ENCODE data around the gene IREB2.
A peak's percentile ranks its signal among the peaks of the same experiment; 100 is the strongest.

The IREB2 gene

DNA sequence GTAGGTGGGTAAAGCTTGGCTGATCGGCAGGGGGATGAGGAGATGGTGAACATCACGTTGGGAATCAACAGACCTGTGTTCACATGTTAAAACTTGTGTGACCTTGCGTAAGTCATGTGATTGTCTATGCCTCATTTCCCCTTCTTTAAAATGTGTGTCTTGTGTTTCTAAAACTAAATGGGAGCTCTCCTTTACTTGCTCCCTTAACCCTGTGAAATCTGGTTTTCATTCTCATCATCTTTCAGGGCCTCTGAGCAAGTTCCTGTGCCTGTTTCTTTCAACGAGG, 29.7 kb upstream of the IREB2 start:
- Histone ChIP-seq H3K27ac (no peak overlapping the region), H3K4me3 (ENCODE audit: low read depth, low read length) (no peak overlapping the region), H3K27me3 (replicated peaks) (no peaks in the 10 kb centered on the region), H3K36me3 (replicated peaks) (no peaks in the 10 kb centered on the region)
- DNase-seq = no peak
- in situ Hi-C loops (cut with HindIII; ENCODE audit: low pct_ligation_motif_present, low sequenced_read_pairs) = no loop called here
- TF ChIP-seq, protein P1, sequence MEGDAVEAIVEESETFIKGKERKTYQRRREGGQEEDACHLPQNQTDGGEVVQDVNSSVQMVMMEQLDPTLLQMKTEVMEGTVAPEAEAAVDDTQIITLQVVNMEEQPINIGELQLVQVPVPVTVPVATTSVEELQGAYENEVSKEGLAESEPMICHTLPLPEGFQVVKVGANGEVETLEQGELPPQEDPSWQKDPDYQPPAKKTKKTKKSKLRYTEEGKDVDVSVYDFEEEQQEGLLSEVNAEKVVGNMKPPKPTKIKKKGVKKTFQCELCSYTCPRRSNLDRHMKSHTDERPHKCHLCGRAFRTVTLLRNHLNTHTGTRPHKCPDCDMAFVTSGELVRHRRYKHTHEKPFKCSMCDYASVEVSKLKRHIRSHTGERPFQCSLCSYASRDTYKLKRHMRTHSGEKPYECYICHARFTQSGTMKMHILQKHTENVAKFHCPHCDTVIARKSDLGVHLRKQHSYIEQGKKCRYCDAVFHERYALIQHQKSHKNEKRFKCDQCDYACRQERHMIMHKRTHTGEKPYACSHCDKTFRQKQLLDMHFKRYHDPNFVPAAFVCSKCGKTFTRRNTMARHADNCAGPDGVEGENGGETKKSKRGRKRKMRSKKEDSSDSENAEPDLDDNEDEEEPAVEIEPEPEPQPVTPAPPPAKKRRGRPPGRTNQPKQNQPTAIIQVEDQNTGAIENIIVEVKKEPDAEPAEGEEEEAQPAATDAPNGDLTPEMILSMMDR (IDR thresholded peaks at IDR 0.05; ENCODE audit: low read depth, low read length, missing control alignments) = no peak

DNA sequence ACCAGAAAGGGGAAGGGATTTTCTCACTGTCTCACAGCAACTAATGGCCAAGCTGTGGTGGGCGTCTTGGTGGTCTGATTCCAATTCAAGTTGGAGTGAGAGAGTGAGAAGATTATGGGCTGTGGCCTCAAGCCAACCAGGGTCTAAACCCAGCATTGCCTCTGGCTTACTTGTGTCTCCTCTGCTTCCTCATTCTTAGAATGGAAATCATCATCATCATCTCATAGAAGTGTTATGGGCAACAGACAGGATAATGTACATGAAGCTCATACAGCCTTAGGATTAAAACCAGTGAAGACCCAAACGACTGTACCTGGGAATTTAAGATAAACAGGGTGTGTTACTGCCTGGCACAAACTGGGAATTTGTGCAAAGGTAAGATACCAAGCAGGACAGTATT, 29.1 kb upstream of the IREB2 start:
- in situ Hi-C loops (cut with HindIII; ENCODE audit: low pct_ligation_motif_present, low sequenced_read_pairs) = no loop called here
- H3K27ac ChIP-seq = no peak overlapping the region

DNA sequence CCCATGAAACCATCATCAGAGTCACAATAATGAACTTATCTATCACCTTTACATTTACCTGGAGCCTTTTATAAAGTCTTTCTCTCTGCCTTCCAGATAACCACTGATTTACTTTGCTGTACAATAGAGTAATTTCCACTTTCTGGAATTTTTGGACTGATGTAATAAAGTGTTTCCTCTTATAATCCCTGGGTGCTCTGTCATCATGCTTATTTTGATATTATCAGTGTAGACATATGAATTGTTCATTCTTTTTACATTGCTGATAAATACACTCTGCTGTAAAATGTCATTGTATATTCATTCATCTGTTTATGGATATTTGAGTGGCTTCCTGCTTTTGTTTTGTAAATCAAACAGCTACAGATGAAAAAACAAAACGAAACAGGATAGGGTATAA, 27.0 kb upstream of the IREB2 start:
- no peak for DNase-seq
- TF ChIP-seq, protein P1 (IDR thresholded peaks at IDR 0.05; ENCODE audit: low read depth, low read length, missing control alignments) = no peak
- Histone ChIP-seq H3K4me3 (ENCODE audit: low read depth, low read length) (no peak overlapping the region), H3K36me3 (replicated peaks) (no peaks in the 10 kb centered on the region), H3K27me3 (replicated peaks) (no peaks in the 10 kb centered on the region), H3K27ac (no peak overlapping the region)
- in situ Hi-C loops (cut with HindIII; ENCODE audit: low pct_ligation_motif_present, low sequenced_read_pairs) = no loop called here

More for the DNA sequence above, 29.1 kb upstream of the IREB2 start:
- H3K27me3 ChIP-seq (replicated peaks) = no peaks in the 10 kb centered on the region
- H3K4me3 ChIP-seq (ENCODE audit: low read depth, low read length) = no peak overlapping the region
- no peak for DNase-seq
- no peaks in the 10 kb centered on the region for H3K36me3 ChIP-seq (replicated peaks)
- TF ChIP-seq, protein P1 (IDR thresholded peaks at IDR 0.05; ENCODE audit: low read depth, low read length, missing control alignments) = no peak

DNA sequence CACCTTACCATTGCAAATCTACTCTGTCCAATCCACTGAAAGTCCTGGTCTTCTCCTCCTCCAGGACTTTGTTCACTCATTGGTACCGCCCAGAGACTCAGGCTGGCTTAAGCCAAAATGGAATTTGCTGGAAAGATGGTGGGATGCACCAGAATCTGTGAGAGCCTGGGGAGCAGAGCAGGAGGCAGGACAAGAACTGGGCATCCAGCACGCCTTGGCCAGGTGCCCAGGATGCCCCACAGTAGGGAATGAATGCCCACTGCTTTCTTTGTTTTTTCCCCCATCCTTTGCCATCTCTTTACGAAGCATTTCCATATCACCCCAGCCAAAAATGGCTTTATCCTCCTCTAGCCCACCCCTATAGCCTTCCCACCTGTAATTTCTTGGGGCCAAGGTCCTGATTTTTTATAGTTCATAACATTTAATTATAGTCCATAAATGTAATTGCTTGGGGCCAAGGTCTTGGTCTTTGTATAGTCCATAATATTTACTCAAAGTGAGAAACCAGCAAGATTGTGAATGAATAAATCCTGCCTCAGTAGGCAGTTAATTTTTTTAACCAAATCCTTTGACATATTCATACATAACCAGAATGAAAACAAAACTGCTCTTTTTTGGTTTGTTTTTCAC, 23.3 kb upstream of the IREB2 start:
- H3K36me3 ChIP-seq (replicated peaks) = no peaks in the 10 kb centered on the region
- H3K27ac ChIP-seq = no peak overlapping the region
- TF ChIP-seq, protein P1 (IDR thresholded peaks at IDR 0.05; ENCODE audit: low read depth, low read length, missing control alignments) = no peak
- no peaks in the 10 kb centered on the region for H3K27me3 ChIP-seq (replicated peaks)
- DNase-seq = no peak
- no peak overlapping the region for H3K4me3 ChIP-seq (ENCODE audit: low read depth, low read length)
- in situ Hi-C loops (cut with HindIII; ENCODE audit: low pct_ligation_motif_present, low sequenced_read_pairs) = no loop called here

DNA sequence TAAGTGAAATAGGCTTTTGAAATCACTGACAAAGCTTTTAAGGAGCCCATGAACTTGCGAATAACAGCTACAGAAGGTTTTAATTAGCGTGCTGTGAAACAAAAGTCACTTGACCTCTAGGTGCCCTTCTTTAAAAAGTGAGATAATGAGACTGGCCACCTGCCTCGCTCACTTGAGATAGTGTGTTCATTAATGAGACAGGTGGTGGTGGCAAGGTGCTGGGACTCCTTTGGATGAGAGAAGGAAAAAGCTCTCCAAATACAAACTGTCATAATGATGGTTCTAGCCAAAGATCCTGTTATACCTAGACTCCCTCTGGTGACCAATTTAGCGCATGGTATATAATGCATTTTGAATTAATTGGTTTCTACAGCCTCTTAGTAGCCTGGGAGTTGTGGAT, 22.7 kb upstream of the IREB2 start:
- no peaks in the 10 kb centered on the region for H3K27me3 ChIP-seq (replicated peaks)
- TF ChIP-seq, protein P1 (IDR thresholded peaks at IDR 0.05; ENCODE audit: low read depth, low read length, missing control alignments) = peak; percentile 49
- peak; percentile 13 for DNase-seq
- no peak overlapping the region for H3K4me3 ChIP-seq (ENCODE audit: low read depth, low read length)
- no peaks in the 10 kb centered on the region for H3K36me3 ChIP-seq (replicated peaks)
- no peak overlapping the region for H3K27ac ChIP-seq
- in situ Hi-C loops (cut with HindIII; ENCODE audit: low pct_ligation_motif_present, low sequenced_read_pairs) = no loop called here
